GM10847 (cell line): Measurements from ENCODE around the gene BLOC1S5.

Source experiments
- POLR2A ChIP-seq: IDR thresholded peaks from 2 replicates; pipeline ENCODE4 v1.6.1; 2011; ENCODE audit not compliant: insufficient read length; ENCODE audit errors: extremely low read depth

The BLOC1S5 gene, protein sequence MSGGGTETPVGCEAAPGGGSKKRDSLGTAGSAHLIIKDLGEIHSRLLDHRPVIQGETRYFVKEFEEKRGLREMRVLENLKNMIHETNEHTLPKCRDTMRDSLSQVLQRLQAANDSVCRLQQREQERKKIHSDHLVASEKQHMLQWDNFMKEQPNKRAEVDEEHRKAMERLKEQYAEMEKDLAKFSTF

DNA sequence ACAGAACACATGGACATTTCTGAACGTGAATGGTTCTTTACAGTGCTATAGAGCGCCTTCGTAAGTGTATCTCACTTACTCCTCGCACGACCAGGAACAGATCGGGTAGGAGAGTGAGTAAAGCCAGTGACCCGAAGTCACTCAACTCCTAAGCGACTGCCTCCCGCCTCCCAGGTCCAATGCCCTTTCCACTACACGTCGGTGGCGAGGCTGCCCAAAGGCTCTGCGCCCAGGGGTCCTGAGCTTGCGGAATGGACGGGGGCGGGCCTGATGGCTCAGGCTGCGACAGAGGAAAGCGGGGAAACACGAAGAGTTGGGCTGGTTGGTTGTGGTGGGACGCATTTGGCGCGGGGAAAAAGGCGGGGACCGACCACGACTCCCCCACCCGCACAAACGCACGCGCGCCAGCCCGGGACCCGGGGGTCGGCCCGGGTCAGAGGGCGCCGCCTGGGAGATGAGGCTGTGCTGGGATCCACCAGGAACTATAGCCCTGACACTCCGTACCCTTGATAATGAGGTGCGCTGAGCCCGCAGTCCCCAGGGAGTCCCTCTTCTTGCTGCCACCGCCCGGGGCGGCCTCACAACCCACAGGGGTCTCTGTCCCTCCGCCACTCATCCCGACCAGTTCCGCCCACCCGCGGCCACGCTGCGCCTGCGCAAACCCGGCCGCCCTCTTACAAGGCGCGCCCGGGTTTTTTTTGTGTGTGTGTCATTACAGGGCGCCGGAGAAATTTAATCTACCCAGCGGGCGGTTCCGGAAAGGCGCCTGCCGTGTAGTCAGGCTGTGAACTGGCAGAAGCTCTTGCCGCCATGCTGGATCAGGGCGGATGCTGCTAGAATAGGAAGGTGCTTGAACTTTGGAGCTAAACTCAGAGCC, at the start of gene BLOC1S5:
Gene BLOC1S5 (minus strand): TSS at position 629 of the 877 bp plus-strand sequence. CDS start 13 bp downstream, at position 616.
- TF ChIP-seq POLR2A: peak; percentile 73

DNA sequence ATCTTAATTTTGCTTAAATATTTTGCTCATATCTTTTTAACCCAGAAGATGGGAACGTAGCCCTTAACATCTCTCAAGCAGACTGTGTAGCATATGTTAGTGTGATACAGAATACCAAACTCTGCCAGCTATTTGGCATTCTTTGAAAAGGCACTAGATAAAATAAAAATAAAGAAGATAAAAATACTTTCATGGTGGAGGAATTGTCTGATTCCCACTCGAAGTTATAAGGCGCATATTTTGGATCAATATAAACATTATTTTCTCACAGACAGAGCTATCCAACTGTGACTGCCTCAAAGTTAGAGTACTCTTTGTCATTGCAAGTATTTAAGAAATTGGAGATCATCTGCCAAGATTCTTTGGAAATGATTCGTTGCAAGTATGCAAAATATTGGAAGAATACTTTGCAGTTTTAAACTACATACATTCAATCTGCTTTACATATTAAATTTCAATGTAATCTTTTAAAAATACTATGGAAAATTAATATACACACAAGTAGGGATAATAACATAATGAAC, 49.0 kb upstream of the BLOC1S5 start:
- no peak for TF ChIP-seq POLR2A

DNA sequence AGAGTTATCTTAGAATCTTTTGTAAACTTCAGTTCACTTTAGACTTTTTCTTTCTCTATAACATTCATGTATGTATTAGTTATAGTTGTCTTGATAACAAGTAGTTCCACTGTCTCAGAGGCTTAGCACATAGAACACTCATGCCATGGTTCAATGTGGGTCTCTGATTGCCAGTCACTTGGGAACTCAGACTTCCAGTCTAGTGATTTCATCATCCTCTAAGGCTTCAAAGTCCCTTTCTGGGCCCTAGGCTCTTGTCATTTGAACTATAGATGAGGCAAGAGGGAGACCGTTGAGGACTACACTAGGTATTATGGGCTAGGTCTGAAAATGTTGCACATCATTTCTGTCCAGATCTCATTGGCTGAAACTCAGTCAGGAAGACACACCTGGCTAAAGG, 46.5 kb upstream of the BLOC1S5 start:
- TF ChIP-seq POLR2A: no peak

DNA sequence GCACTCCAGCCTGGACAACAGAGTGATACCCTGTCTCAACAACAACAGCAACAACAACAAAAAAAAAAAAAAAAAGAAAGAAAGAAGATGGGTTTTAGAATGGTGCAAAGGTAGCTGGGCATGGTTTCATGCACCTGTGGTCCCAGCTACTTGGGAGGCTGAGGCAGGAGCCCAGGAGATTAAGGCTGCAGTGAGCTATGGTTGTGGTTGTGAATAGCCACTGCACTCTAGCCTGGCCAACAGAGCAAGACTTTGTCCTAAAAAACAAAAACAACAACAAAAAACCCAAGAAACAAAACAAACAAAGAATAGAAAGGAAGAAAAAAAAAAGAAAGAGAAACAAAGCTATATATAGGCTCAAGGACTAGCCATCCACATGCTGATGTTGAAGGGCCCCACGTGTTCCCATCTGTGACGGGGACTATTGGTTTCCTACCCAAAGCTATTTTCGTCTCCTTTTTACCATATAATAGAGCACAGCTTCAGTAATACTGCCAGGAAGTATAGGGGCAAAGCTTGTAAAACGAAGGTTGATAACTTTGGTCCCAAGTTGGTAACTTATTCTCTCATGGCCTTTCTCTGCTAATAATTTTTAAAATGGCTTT, 46.0 kb upstream of the BLOC1S5 start:
- TF ChIP-seq POLR2A: no peak

DNA sequence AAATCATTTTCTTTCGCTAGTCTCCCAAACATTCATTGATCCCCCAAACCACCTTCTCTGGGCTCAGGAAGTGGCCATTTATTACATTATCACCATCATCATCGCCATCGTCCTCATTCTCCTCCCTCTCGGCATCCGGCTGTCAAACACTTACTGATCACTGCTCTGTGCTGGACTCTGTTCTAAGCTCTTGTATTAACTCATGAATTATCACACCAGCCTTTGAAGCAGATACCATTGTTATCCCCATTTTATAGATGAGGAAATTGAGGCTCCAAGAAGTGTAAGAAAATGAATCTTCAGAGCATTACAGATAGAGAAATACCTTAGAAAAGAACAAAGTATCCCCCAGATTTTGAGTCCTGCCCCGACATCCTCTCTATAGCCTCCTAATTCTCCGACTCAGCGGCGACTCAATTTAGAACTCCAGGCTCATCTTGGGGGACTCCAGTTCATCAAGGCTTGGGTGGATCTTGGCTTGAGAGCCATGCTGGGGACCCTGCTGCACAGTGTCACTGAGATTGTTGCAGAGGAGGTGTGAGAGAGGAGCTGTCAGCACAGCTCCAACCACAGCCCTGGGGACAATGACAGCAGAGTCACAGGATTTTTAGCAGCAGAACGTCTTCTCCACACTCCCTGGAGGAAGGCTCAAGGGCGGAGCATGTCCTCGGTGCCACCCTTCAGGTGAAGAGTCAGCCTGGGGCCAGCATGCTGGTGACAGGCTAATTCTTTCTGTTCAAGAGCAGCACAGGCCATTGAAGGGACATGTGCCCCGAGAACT, 44.8 kb upstream of the BLOC1S5 start:
- TF ChIP-seq POLR2A: no peak

DNA sequence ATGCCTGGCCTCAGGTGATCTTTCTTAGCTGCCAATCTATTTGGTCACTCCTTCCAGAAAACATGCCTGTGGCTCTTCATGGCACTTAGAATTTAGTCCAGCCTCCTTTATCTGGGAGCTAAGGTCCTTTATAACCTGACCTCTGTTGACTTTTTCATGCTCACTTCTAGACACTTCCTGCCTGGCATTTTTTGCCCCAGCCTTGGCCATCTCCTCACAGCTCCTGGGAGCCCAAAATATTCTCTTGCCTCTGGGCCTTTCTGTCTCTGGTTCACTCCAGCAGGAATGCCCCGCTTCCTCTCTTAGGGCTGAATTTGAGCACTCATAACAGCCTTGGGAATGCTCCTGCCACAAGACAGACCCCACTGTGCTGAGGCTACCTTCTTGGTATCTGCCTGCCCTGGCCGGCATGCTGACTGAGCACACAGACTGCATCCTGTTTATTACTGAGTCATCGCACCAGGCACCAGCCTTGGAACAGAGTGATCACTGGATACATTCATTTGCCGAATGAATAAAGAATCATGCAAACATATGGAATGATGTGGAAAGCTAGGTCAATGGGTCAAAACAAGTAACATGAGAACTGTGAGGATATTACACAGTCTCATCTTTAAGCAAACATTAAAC, 44.0 kb upstream of the BLOC1S5 start:
- no peak for TF ChIP-seq POLR2A

DNA sequence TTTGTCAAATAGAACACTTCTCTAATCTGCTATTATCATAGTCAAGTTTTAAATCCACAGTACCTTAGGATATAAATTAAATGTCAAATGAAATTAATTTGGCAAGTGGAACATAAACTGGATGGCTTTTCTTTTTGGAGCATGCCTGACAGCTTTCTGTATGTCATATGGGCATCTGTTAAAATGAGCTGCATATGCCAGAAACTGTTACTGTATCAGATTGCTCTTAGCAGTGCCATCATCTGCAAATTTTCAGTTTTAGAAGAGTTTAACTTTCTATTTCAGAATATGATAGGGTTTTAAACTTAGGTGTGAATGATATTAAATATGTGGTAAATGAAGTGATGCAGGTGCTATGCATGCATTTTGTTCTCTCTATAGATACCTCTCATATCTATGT, 41.6 kb upstream of the BLOC1S5 start:
- TF ChIP-seq POLR2A: no peak

DNA sequence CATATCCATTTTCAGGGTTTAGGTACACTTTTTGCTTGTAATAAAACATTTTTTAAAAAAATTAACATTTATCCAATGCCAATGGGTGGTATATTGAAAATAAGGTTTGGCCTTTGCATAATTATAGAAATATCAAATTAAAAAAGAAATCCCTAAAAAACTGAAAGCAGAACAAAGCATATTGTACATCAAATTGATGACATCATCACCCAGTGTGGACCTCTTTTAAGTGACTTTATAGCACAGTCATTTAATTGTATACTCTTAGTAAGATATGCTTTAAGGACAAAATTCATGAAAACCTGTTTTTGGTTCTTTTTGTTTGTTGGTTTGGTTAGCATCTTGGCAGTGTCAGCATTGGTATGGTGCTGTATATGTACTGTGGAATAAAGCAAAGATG, 39.5 kb upstream of the BLOC1S5 start:
- TF ChIP-seq POLR2A: no peak

DNA sequence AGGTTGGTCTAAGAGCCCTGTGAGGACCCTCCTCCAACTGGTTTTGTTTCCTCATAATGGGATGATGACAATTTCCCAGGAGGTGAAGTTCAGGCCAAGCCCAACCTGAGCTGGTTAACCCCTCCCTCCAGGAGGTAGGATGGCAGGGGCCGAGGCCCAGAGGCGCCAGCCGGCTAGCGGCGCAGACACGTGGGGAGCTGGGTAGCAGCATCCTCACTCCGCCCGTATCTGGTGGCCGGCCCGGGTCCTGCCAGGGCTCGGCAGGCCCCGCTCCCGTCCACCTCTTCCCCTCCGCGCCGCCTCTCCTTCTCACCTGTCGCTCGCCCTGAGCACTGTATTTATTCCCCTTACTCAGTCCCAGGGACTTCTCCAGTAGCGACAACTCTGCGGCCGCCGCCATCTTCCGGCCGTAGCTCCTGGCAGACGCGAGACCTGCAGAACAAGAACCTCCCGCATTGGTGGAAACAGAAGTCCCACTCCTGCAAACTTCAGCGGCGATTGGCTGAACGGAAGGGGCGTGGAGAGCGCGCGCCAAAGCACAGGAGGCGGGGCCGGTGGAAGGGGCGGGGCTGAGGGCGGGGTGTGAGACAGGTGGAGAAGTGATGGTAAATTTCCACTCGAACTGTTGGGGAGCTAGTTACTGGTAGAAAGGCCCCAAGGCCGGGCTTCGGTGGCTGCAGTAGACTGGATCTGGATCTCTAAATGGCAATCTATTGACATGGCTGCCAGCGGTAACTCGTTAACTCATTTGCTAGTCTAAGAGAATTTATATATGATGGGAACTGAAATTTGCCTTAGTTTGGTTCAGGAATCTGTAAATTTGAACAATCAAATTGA, 38.2 kb upstream of the BLOC1S5 start, which contains the start of gene EEF1E1:
Gene EEF1E1 (minus strand): TSS at position 427 of the 837 bp plus-strand sequence. CDS start 27 bp downstream, at position 400.
- peak; percentile 73 for TF ChIP-seq POLR2A

DNA sequence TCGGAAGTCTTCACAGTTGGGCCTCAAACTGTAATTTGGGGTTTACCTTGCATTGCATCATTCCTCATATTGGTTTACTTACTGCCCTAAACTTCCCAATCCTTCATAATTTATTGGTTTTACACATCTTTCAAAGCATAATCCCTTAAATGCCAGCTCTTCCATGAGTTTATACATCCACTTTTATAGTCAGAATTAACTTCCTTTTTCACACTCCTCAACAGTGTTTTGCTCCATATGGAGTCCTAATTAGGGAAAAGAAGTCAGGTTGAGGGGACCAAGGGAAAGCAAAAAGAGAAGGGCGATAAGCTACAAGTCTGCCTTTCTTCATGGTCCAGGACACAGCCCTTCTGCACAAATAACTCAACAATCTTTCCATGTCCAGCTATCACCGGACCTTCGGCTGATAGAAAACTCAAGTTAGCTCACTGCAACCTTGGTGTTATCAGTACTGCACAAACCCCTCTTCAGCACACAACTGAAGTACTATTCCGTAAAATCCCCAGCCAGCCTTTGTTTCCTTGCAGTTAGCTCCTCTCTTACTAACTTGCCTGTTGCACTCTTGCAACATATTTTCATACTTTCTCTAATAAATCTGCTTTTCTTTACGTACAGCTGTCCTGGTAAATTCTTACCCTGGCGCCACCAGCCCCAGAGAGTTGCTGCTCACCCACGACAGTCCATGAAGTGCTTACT, 36.1 kb upstream of the BLOC1S5 start:
- no peak for TF ChIP-seq POLR2A

DNA sequence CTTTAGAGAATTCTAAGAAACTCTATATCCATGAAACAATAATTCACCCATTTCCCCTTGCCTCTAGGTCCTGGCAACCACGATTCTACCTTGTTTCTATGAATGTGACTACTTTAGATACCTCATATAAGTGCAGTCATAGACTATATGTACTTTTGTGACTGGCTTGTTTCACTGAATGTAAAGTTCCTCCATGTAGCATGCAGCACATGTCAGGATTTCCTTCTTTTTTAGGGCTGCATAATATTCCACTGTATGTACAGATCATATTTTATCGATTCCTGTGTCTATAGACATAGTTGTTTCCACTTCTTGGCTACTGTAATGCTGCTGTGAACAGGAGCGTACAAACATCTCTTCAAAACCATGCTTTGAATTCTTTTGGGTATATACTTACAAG, 26.5 kb upstream of the BLOC1S5 start:
- no peak for TF ChIP-seq POLR2A

DNA sequence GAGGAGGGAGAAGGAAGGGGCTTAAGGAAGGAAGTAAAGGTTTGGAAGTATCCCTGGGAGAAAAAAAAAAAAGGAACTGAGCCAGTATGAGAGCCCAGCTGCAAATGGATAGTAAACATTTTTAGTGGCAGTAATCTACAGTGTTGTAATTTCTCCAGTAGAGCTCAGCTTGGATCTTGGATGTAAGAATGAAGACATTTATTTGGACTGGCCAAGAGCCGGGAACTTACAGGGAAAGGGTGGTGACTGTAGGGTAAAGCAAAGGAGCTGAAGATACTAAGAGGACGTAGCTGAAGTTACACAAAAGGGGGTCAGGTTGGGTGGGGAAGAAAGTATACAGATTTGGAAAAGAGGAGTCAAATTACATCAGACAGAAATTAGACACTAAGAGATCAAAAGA, 24.7 kb upstream of the BLOC1S5 start:
- no peak for TF ChIP-seq POLR2A
